Esophagus squamous epithelium (tissue), 5 donors: ENCODE data around the gene REC8. TPM values are rescaled to one million over a fixed set of nuclear protein-coding genes. Genes with fewer than 3 reads are reported as not detected.
A peak's percentile ranks its signal among the peaks of the same experiment; 100 is the strongest.

Source experiments
- DNase-seq: peaks from one replicate; lab custom pipeline; 2025; lab: John Stamatoyannopoulos, UW
- H3K27ac ChIP-seq, 4 donors: fragments of 200-600 bp; sonication (generic); one replicate each; pipeline ENCODE4 v1.5.1; 2016 to 2019; ENCODE audit warnings: mild to moderate bottlenecking in 1 of 4
- H3K27me3 ChIP-seq, 4 donors: fragments of 200-600 bp; sonication (generic); 1 replicate in 3 of 4; 2 replicates in 1 of 4; pipeline versions ENCODE4 v1.5.1 to v1.6.0; 2017 to 2021; ENCODE audit warnings: antibody characterized with exemption in 1 of 4
- H3K36me3 ChIP-seq, 3 donors: fragments of 200-600 bp; sonication (generic); one replicate each; pipeline ENCODE4 v1.5.1; 2016 to 2019
- H3K4me1 ChIP-seq, 3 donors: fragments of 200-600 bp; sonication (generic); one replicate each; pipeline ENCODE4 v1.5.1; 2017 to 2019
- H3K4me3 ChIP-seq, 4 donors: fragments of 200-600 bp; sonication (generic); 1 replicate in 3 of 4; 2 replicates in 1 of 4; pipeline ENCODE4 v1.5.1; 2016 to 2019; ENCODE audit warnings: mild to moderate bottlenecking in 2 of 4, moderate library complexity in 1 of 4
- H3K9me3 ChIP-seq, 3 donors: fragments of 200-600 bp; sonication (generic); one replicate each; pipeline ENCODE4 v1.5.1; 2016 to 2019
- CTCF ChIP-seq, 6 experiments: fragments of 450-650 bp in 4 of 6; fragments of 200-600 bp in 2 of 6; sonication (generic) in 2 of 6; IDR thresholded peaks; one replicate each; pipeline ENCODE4 v1.5.1; 2016 to 2019; ENCODE audit warnings: antibody characterized with exemption in 6 of 6, mild to moderate bottlenecking in 4 of 6, moderate library complexity in 4 of 6
- POLR2A ChIP-seq, 4 donors: fragments of 450-650 bp; IDR thresholded peaks; one replicate each; pipeline ENCODE4 v1.6.1; 2017; ENCODE audit warnings: antibody characterized with exemption in 4 of 4, mild to moderate bottlenecking in 4 of 4, moderate library complexity in 3 of 4
- WGBS, 2 donors: methylation state at CpG; one replicate each; pipeline ENCODE4 v1.1.5; 2018; 5-methylcytosine and 5-hydroxymethylcytosine counted together
- intact Hi-C: fragments of 100-400 bp; cut with DNase I; formaldehyde crosslinking; loops from one replicate; pipeline ENCODE4 v1.15.0; 2022
- total RNA-seq, 4 donors: library from RNA; depleted of rRNA; stranded (reverse); fragments of >200 nt; gene quantifications; one replicate each; pipeline ENCODE4 v1.1.0, GENCODE V29; 2016
- donor health status: DM: yes; HTN: yes; CAD: no.

Gene REC8
- total RNA-seq, 4 donors from 2014 or later: 0.47 to 7.4 (median 3.0) TPM

DNA sequence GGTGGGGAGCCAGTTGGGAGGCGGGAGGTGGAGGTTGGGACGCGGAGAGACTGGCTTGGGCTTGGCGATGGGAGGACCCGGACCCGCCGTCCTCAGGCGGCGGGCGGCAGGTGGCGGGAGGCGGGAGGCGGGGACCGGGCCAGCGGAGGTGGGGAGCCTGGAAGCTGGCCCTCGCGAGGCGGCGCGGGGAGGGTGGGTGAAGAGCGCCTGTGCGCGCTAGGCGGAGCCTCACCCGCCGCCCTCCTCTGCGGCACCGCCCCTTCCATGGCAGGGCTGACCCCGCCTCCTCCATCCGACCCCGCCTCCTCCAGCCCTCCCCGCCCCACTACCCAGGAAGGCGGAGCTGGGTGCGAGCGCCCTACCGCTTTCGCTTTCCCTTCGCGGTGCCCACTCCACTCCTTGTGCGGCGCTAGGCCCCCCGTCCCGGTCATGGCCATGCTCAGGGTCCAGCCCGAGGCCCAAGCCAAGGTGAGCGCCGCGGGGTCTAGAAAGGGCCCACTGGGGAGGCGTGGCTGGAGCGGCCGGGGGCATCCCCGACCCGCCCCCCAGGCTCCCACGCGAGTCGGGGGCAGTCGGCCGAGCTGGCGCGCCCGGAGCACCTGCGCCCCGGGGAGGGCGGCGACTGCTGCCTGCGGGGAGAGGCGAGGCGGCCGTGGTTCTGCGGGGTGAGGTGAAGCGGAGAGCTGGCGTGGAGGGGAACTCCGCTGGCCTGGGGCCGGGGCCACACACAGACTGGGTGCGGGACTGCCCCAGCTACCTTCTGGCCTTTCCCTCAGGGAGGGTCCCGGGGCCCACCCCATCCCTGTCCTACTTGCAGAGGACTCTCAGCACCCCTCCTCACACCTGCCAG lies 35.8 kb upstream of the REC8 start, which contains the start of gene PSME1:
Gene PSME1 (plus strand): TSS at position 361 of the 850 bp plus-strand sequence. CDS start 69 bp downstream, at position 430.
- Histone ChIP-seq H3K4me1 (peaks cover 31 to 73% (median 41%) of the 10 kb centered on the region in 3 donors), H3K27ac (peak within 1 kb of the TSS; percentile 95 to 98 (median 96)), H3K4me3 (peak within 1 kb of the TSS; percentile 77 to 100 (median 88)), H3K9me3 (no peaks in the 10 kb centered on the region), H3K27me3 (no peaks in the 10 kb centered on the region), H3K36me3 (peaks cover 17 to 27% (median 17%) of the 10 kb centered on the region in 3 donors)
- WGBS, 2 donors: 0% methylated on average over 14 to 15 of the region's 75 CpGs
- intact Hi-C loops: no loop called here
- peak in 2 of 6 experiments; percentile 16 to 18 for TF ChIP-seq CTCF (IDR thresholded peaks at IDR 0.05)
- TF ChIP-seq POLR2A (IDR thresholded peaks at IDR 0.05): peak in 2 of 4 donors; percentile 33 to 71
- peak; percentile 57 for DNase-seq

- peaks cover 17 to 27% (median 17%) of the 10 kb centered on the region in 3 donors for H3K36me3 ChIP-seq
- no peak for TF ChIP-seq POLR2A (IDR thresholded peaks at IDR 0.05)
- no peak for TF ChIP-seq CTCF (IDR thresholded peaks at IDR 0.05)
- H3K4me3 ChIP-seq: peak overlapping the region; percentile 77 to 100 (median 88)
- WGBS, 2 donors: 16 to 24% methylated on average over 9 of the region's 13 CpGs
- no peaks in the 10 kb centered on the region for H3K27me3 ChIP-seq
- intact Hi-C loops: no loop called here
- no peak for DNase-seq
- peaks cover 31 to 68% (median 41%) of the 10 kb centered on the region in 3 donors for H3K4me1 ChIP-seq
- H3K27ac ChIP-seq: peak overlapping the region; percentile 95 to 98 (median 96)
- H3K9me3 ChIP-seq: no peaks in the 10 kb centered on the region
These were observed 35.0 kb upstream of the REC8 start for GRCh38 chr14:24136684-24137528.

DNA sequence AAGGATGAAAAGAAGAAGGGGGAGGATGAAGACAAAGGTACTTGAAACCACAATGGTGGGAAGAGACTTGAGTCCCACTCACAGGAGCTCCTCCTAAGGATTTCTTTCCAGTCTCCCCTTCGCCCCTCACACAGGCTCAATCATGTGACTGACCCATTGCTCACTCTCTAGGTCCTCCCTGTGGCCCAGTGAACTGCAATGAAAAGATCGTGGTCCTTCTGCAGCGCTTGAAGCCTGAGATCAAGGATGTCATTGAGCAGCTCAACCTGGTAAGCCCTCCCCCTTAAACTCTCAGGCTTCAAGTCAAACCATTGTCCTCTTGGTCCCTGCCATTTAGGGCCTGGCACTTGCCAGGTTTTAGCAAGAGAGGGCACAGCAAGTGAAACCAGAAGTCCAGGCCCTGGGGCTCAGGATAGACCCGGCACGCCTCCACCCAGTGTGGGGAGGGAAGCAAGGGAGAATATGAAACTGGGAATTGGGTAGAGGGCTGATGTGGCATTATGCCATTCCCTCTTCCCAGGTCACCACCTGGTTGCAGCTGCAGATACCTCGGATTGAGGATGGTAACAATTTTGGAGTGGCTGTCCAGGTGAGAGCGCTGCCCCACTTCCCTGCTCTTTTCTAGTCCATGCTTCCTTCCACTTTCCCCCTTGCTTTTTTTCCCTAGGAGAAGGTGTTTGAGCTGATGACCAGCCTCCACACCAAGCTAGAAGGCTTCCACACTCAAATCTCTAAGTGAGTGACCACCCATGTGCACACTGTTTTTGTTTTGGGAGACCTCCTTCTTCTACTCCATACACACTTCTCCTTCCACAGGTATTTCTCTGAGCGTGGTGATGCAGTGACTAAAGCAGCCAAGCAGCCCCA lies 34.1 kb upstream of the REC8 start:
- Histone ChIP-seq H3K9me3 (no peaks in the 10 kb centered on the region), H3K4me1 (peaks cover 38 to 68% (median 46%) of the 10 kb centered on the region in 3 donors), H3K27me3 (no peaks in the 10 kb centered on the region), H3K27ac (peak overlapping the region in 2 of 4 donors; percentile 96 to 97), H3K4me3 (peak overlapping the region in 1 of 4 donors; percentile 100), H3K36me3 (peaks cover 17 to 27% (median 17%) of the 10 kb centered on the region in 3 donors)
- intact Hi-C loops: no loop called here
- no peak for DNase-seq
- 87 to 88% methylated on average over 5 to 7 of the region's 8 CpGs for WGBS, 2 donors
- TF ChIP-seq POLR2A (IDR thresholded peaks at IDR 0.05): no peak
- no peak for TF ChIP-seq CTCF (IDR thresholded peaks at IDR 0.05)

GRCh38 chr14:24138396-24139271 lies 33.2 kb upstream of the REC8 start:
- Histone ChIP-seq H3K4me1 (peaks cover 38 to 68% (median 46%) of the 10 kb centered on the region in 3 donors), H3K4me3 (no peak overlapping the region), H3K9me3 (no peaks in the 10 kb centered on the region), H3K36me3 (peaks cover 17 to 33% (median 17%) of the 10 kb centered on the region in 3 donors), H3K27ac (peak overlapping the region in 1 of 4 donors; percentile 37), H3K27me3 (no peaks in the 10 kb centered on the region)
- whole genome bisulfite sequencing, 2 donors: 82 to 92% methylated on average over 8 to 11 of the region's 13 CpGs
- no peak for DNase-seq
- TF ChIP-seq POLR2A (IDR thresholded peaks at IDR 0.05): no peak
- TF ChIP-seq CTCF (IDR thresholded peaks at IDR 0.05): no peak
- intact Hi-C loops: no loop called here
